ENCODE measurements around the gene RAD9A. TPM values are rescaled to one million over a fixed set of nuclear protein-coding genes. Genes with fewer than 3 reads are reported as not detected.
"Not testable (repeated sequence)": the region's sequence is repeated elsewhere in the genome, so short reads cannot be mapped to it uniquely, and the experiment has no call there.

RAD9A gene
- total RNA-seq, 1 donor from 2014 or later = 9.4 TPM

- Mint-ChIP-seq H3K36me3 (ENCODE audit: low read depth, unreplicated experiment) (peaks cover 15% of the 10 kb centered on the region), H3K4me1 (ENCODE audit: low read depth, unreplicated experiment) (peaks cover 10% of the 10 kb centered on the region), H3K27ac (ENCODE audit: unreplicated experiment) (peak within 1 kb of the TSS; percentile 75), H3K4me3 (ENCODE audit: unreplicated experiment) (peak within 1 kb of the TSS; percentile 87), H3K27me3 (ENCODE audit: low read depth, unreplicated experiment) (peaks cover 3% of the 10 kb centered on the region), H3K9me3 (ENCODE audit: unreplicated experiment) (no peaks in the 10 kb centered on the region)
- H3K27me3 ChIP-seq (ENCODE audit: insufficient read depth, low read length) = no peaks in the 10 kb centered on the region
- TF ChIP-seq CTCF (IDR thresholded peaks at IDR 0.05; ENCODE audit: insufficient read depth, low read depth, low read length) (no peak), EZH2 (IDR thresholded peaks at IDR 0.05; ENCODE audit: insufficient read depth, low read length) (no peak)
- peak within 1 kb of the TSS; percentile 96 for H3K9ac ChIP-seq (ENCODE audit: low read length)
- DNase-seq (ENCODE audit: low read depth) (peak; percentile 52), FAIRE-seq (peak; percentile 29)
- H3K79me2 ChIP-seq (ENCODE audit: insufficient read depth, low read length) = peaks cover 40% of the 10 kb centered on the region
- H3K4me3 ChIP-seq (ENCODE audit: insufficient read depth, low read depth, low read length) = peak within 1 kb of the TSS; percentile 89
- peaks cover 32% of the 10 kb centered on the region for H4K20me1 ChIP-seq (ENCODE audit: insufficient read depth, low read length)
- H2AFZ ChIP-seq (ENCODE audit: low read depth, low read length) = peak within 1 kb of the TSS; percentile 75
- H3K36me3 ChIP-seq (ENCODE audit: insufficient read depth, low read length) = peaks cover 2% of the 10 kb centered on the region
- H3K27ac ChIP-seq (ENCODE audit: low read depth, low read length) = peak within 1 kb of the TSS; percentile 81
- H3K9me3 ChIP-seq (ENCODE audit: insufficient read depth, low read depth, low read length) = no peaks in the 10 kb centered on the region
- H3K4me1 ChIP-seq (ENCODE audit: insufficient read depth, low read length) = peaks cover 17% of the 10 kb centered on the region
- peak within 1 kb of the TSS; percentile 98 for H3K4me2 ChIP-seq (ENCODE audit: low read length)
Measured at GRCh38 chr11:67401495-67402191, 9.9 kb downstream of the RAD9A start, which contains the start of gene PPP1CA. Gene PPP1CA (minus strand): TSS chr11:67401858. CDS start chr11:67401782, 76 bp downstream.

GRCh38 chr11:67402192-67402839, 10.5 kb downstream of the RAD9A start:
- peak overlapping the region; percentile 61 for H3K9ac ChIP-seq (ENCODE audit: low read length)
- peak overlapping the region; percentile 54 for H3K4me3 ChIP-seq (ENCODE audit: insufficient read depth, low read depth, low read length)
- not testable (repeated sequence) for FAIRE-seq; H3K4me1 Mint-ChIP-seq (ENCODE audit: low read depth, unreplicated experiment); H3K27me3 Mint-ChIP-seq (ENCODE audit: low read depth, unreplicated experiment); H3K27ac Mint-ChIP-seq (ENCODE audit: unreplicated experiment); H3K27me3 ChIP-seq (ENCODE audit: insufficient read depth, low read length); H3K9me3 Mint-ChIP-seq (ENCODE audit: unreplicated experiment); H3K36me3 ChIP-seq (ENCODE audit: insufficient read depth, low read length); DNase-seq (ENCODE audit: low read depth); H3K9me3 ChIP-seq (ENCODE audit: insufficient read depth, low read depth, low read length)
- peak overlapping the region; percentile 82 for H3K4me2 ChIP-seq (ENCODE audit: low read length)
- peak overlapping the region; percentile 67 for H3K4me3 Mint-ChIP-seq (ENCODE audit: unreplicated experiment)
- H3K4me1 ChIP-seq (ENCODE audit: insufficient read depth, low read length) = peaks cover 17% of the 10 kb centered on the region
- peaks cover 31% of the 10 kb centered on the region for H4K20me1 ChIP-seq (ENCODE audit: insufficient read depth, low read length)
- peaks cover 16% of the 10 kb centered on the region for H3K36me3 Mint-ChIP-seq (ENCODE audit: low read depth, unreplicated experiment)
- H3K79me2 ChIP-seq (ENCODE audit: insufficient read depth, low read length) = peaks cover 40% of the 10 kb centered on the region
- H3K27ac ChIP-seq (ENCODE audit: low read depth, low read length) = peak overlapping the region; percentile 55
- peak overlapping the region; percentile 74 for H2AFZ ChIP-seq (ENCODE audit: low read depth, low read length)

GRCh38 chr11:67403085-67403484, 11.3 kb downstream of the RAD9A start:
- H2AFZ ChIP-seq (ENCODE audit: low read depth, low read length); H3K4me2 ChIP-seq (ENCODE audit: low read length); H3K27ac Mint-ChIP-seq (ENCODE audit: unreplicated experiment); H3K36me3 ChIP-seq (ENCODE audit: insufficient read depth, low read length); H3K4me1 Mint-ChIP-seq (ENCODE audit: low read depth, unreplicated experiment); H3K9ac ChIP-seq (ENCODE audit: low read length); H3K27ac ChIP-seq (ENCODE audit: low read depth, low read length); H3K27me3 Mint-ChIP-seq (ENCODE audit: low read depth, unreplicated experiment); DNase-seq (ENCODE audit: low read depth); FAIRE-seq; H3K4me3 Mint-ChIP-seq (ENCODE audit: unreplicated experiment); H3K4me3 ChIP-seq (ENCODE audit: insufficient read depth, low read depth, low read length); H3K27me3 ChIP-seq (ENCODE audit: insufficient read depth, low read length); H3K9me3 Mint-ChIP-seq (ENCODE audit: unreplicated experiment); H3K9me3 ChIP-seq (ENCODE audit: insufficient read depth, low read depth, low read length): not testable (repeated sequence)
- peaks cover 12% of the 10 kb centered on the region for H3K36me3 Mint-ChIP-seq (ENCODE audit: low read depth, unreplicated experiment)
- Histone ChIP-seq H3K79me2 (ENCODE audit: insufficient read depth, low read length) (peaks cover 34% of the 10 kb centered on the region), H3K4me1 (ENCODE audit: insufficient read depth, low read length) (peaks cover 17% of the 10 kb centered on the region), H4K20me1 (ENCODE audit: insufficient read depth, low read length) (peaks cover 23% of the 10 kb centered on the region)

Data from astrocyte (in vitro differentiated cells and primary cell).